HL-60 (cell line): ENCODE measurements around the gene ROR1.
A peak's percentile ranks its signal among the peaks of the same experiment; 100 is the strongest.

Source experiments
- DNase-seq, 2 experiments: peaks; one replicate each; pipeline ENCODE4 v3.0.0-alpha.2; 2010 to 2020; ENCODE audit warnings: low read depth in 1 of 2, low spot score in 1 of 2
- H3K27ac ChIP-seq: fragments of 250-450 bp; sonication (Bioruptor Pico); replicated peaks from 2 replicates; pipeline ENCODE4 v1.5.1; 2020; ENCODE audit warnings: mild to moderate bottlenecking, moderate library complexity
- H3K27me3 ChIP-seq: fragments of 250-450 bp; sonication (Bioruptor Pico); 2 replicates; pipeline ENCODE4 v1.5.1; 2021; ENCODE audit warnings: mild to moderate bottlenecking, moderate library complexity; ENCODE audit not compliant: insufficient read depth, poor library complexity, severe bottlenecking
- H3K4me3 ChIP-seq: replicated peaks from 2 replicates; pipeline ENCODE4 v1.5.1; 2011; ENCODE audit warnings: mild to moderate bottlenecking, control low read depth, low read length; ENCODE audit not compliant: insufficient read depth
- CTCF ChIP-seq: IDR thresholded peaks from one replicate; pipeline ENCODE4 v1.5.1; 2011; ENCODE audit warnings: low read length, control low read depth, inconsistent platforms; ENCODE audit not compliant: insufficient read depth
- GABPA ChIP-seq: IDR thresholded peaks from 2 replicates; pipeline ENCODE4 v1.6.1; 2012; ENCODE audit warnings: low read depth
- POLR2AphosphoS5 ChIP-seq: IDR thresholded peaks from 2 replicates; pipeline ENCODE4 v1.6.1; 2012; ENCODE audit warnings: low read depth
- REST ChIP-seq: IDR thresholded peaks from 2 replicates; pipeline ENCODE4 v1.6.1; 2012; ENCODE audit warnings: low read depth; ENCODE audit not compliant: insufficient replicate concordance
- SPI1 ChIP-seq: IDR thresholded peaks from 2 replicates; pipeline ENCODE4 v1.6.1; 2012; ENCODE audit warnings: low read depth, mild to moderate bottlenecking, borderline replicate concordance

Gene ROR1

GRCh38 chr1:64013395-64013794 is 239.6 kb downstream of the ROR1 start:
- no peak for TF ChIP-seq GABPA
- TF ChIP-seq REST, result no peak
- no peak for TF ChIP-seq CTCF
- no peak for TF ChIP-seq SPI1
- TF ChIP-seq POLR2AphosphoS5, result no peak
- DNase-seq, result no peak
- Histone ChIP-seq H3K4me3 (no peak overlapping the region), H3K27ac (no peak overlapping the region), H3K27me3 (no peaks in the 10 kb centered on the region)

GRCh38 chr1:64019818-64020217 is 246.0 kb downstream of the ROR1 start:
- TF ChIP-seq GABPA, result no peak
- TF ChIP-seq REST, result no peak
- no peak for TF ChIP-seq SPI1
- no peak for TF ChIP-seq POLR2AphosphoS5
- no peak for TF ChIP-seq CTCF
- peak in 1 of 2 experiments; percentile 9 for DNase-seq
- H3K27me3 ChIP-seq, result no peaks in the 10 kb centered on the region
- no peak overlapping the region for H3K27ac ChIP-seq
- H3K4me3 ChIP-seq, result no peak overlapping the region

GRCh38 chr1:64021066-64021465 is 247.2 kb downstream of the ROR1 start:
- no peak for DNase-seq
- Histone ChIP-seq H3K27ac (no peak overlapping the region), H3K4me3 (no peak overlapping the region), H3K27me3 (no peaks in the 10 kb centered on the region)
- TF ChIP-seq POLR2AphosphoS5 (no peak), REST (no peak), CTCF (no peak), GABPA (no peak), SPI1 (no peak)
